ENCODE results near the gene AMN. TPM values are rescaled to one million over a fixed set of nuclear protein-coding genes. Genes with fewer than 3 reads are reported as not detected.

The AMN gene
- total and polyA plus RNA-seq, 9 of the 15 experiments (the other 6 are each of a cell fraction or from before 2014, with no cell fraction given): 0.04 to 0.14 TPM; not detected in 7

GRCh38 chr14:102927346-102927877, 4.9 kb downstream of the AMN start (continued):
- TF ChIP-seq ZNF740 (CRISPR knock-in tag; IDR thresholded peaks at IDR 0.05): no peak
- TF ChIP-seq ZNF740 (tag; IDR thresholded peaks at IDR 0.05): no peak
- TF ChIP-seq ZNF124 (CRISPR knock-in tag; IDR thresholded peaks at IDR 0.05): no peak
- TF ChIP-seq YBX1 (IDR thresholded peaks at IDR 0.05): no peak
- TF ChIP-seq HNRNPUL1 (IDR thresholded peaks at IDR 0.05; ENCODE audit: low read length): no peak

GRCh38 chr14:102927878-102928411, 5.5 kb downstream of the AMN start:
- CTCF ChIA-PET (ENCODE audit: low intra/inter-chr PET ratio): no interaction called here
- Histone ChIP-seq H3K4me2 (ENCODE audit: insufficient read depth, low read length) (no peak overlapping the region), H3K4me3 (no peak overlapping the region), H3K27ac (ENCODE audit: extremely low read depth, low read depth, low read length) (no peak overlapping the region), H3K9ac (ENCODE audit: insufficient read depth in 1 of 2, low read depth in 2 of 2, low read length in 2 of 2) (no peak overlapping the region), H3K9me1 (ENCODE audit: control insufficient read depth, insufficient read depth, low read length) (no peaks in the 10 kb centered on the region), H3K36me3 (ENCODE audit: control insufficient read depth, insufficient read depth, low read length) (peaks cover under 1% of the 10 kb centered on the region; the same call in 1 of the 3 replicates), H3K27me3 (ENCODE audit: control insufficient read depth in 2 of 2, insufficient read depth in 2 of 2, low read length in 2 of 2) (no peaks in the 10 kb centered on the region), H3K79me2 (ENCODE audit: control insufficient read depth, insufficient read depth, low read length) (no peaks in the 10 kb centered on the region), H3K9me3 (replicated peaks; ENCODE audit: control insufficient read depth, insufficient read depth, low read depth, low read length) (no peaks in the 10 kb centered on the region), H3K4me1 (replicated peaks in 1 of 2; ENCODE audit: control insufficient read depth in 2 of 2, insufficient read depth in 2 of 2, low read length in 2 of 2) (peaks cover 0 to 40% of the 10 kb centered on the region in 2 experiments; a peak in 3 of 5 replicates), H4K20me1 (replicated peaks; ENCODE audit: control insufficient read depth, insufficient read depth, low read length) (no peaks in the 10 kb centered on the region), H2AFZ (ENCODE audit: low read depth, low read length) (no peak overlapping the region)
- intact Hi-C loops (cut with micrococcal nuclease): no loop called here
- in situ Hi-C loops (cut with MboI): no loop called here
- POLR2A ChIA-PET: interaction anchor here (0.6 kb wide), 1 partner anchor 12 kb away, joined by 4 read pairs; no protein-coding TSS in a partner anchor
- DNase-seq (ENCODE audit: extremely low read depth in 1 of 4, low spot score in 3 of 4) (no peak), FAIRE-seq (no peak), ATAC-seq (no peak)
- WGBS (ENCODE audit: insufficient coverage, low coverage, missing lambda C conversion rate): 84% methylated on average over 8 of the region's 35 CpGs
- BruUV-seq (replicated peaks): no TSS peak
- no peak for TF ChIP-seq ZNF239 (CRISPR knock-in tag; IDR thresholded peaks at IDR 0.05)
- no peak for TF ChIP-seq CC2D1A (IDR thresholded peaks at IDR 0.05)
- TF ChIP-seq NFIX (CRISPR knock-in tag; IDR thresholded peaks at IDR 0.05; ENCODE audit: low read depth): no peak
- no peak for TF ChIP-seq ZFP91 (CRISPR knock-in tag; IDR thresholded peaks at IDR 0.05)
- TF ChIP-seq E2F3 (CRISPR knock-in tag; IDR thresholded peaks at IDR 0.05): no peak
- TF ChIP-seq POLR2G (IDR thresholded peaks at IDR 0.05; ENCODE audit: low read depth, low read length): peak; percentile 42; the same call in 1 of the 2 replicates
- no peak for TF ChIP-seq FOXJ3 (CRISPR knock-in tag; IDR thresholded peaks at IDR 0.05)
- peak; percentile 0 for TF ChIP-seq FIP1L1 (IDR thresholded peaks at IDR 0.05; ENCODE audit: low read depth, low read length, poor library complexity, severe bottlenecking)
- no peak for TF ChIP-seq GATAD2A (IDR thresholded peaks at IDR 0.05)
- no peak for TF ChIP-seq GATAD2B (IDR thresholded peaks at IDR 0.05; ENCODE audit: borderline replicate concordance)
